HG03025 (cell line): ENCODE data around the gene MRC1.
"Not testable (repeated sequence)": the region's sequence is repeated elsewhere in the genome, so short reads cannot be mapped to it uniquely, and the experiment has no call there.

Experiments used
- ATAC-seq: cut with Tn5 transposase; IDR thresholded peaks from one replicate; pipeline ENCODE4 v1.9.1; 2021; ENCODE audit warnings: mild to moderate bottlenecking, moderate library complexity; ENCODE audit not compliant: unreplicated experiment, low FRiP score

Gene MRC1

DNA sequence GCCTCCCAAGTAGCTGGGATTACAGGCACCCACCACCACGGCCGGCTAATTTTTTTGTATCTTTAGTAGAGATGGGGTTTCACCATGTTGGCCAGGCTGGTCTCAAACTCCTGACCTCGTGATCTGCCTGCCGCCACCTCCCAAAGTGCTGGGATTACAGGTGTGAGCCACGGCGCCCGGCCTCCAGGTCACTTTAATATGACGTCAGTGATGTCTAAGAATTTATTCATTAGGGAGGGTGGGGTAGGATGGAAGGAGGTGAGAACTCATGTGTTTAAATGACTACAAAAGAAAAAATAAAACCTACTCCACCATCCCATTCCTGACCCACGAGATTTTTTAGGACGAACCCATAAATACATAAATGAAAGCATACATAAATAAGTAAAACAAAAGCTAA is 145.2 kb downstream of the MRC1 start:
- ATAC-seq: not testable (repeated sequence)

DNA sequence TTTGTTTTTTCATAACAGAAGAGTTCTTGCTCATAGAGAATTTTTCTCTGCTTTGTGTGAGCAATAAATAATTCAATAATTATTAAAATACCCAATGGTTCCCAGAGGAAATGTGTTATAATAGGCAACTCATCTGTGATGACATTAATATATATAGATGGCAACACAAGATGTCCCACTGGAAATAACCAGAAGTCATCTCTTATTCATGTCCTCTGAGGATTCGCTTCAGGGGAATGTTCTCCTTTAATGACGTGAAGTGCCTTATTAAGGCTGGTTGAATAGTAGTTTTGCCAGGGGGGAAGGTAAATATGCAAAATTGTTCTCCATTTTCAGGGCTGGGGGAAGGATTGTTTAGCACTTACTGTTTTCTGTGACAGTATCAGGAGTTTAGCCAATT is 145.7 kb downstream of the MRC1 start:
- ATAC-seq: no peak

DNA sequence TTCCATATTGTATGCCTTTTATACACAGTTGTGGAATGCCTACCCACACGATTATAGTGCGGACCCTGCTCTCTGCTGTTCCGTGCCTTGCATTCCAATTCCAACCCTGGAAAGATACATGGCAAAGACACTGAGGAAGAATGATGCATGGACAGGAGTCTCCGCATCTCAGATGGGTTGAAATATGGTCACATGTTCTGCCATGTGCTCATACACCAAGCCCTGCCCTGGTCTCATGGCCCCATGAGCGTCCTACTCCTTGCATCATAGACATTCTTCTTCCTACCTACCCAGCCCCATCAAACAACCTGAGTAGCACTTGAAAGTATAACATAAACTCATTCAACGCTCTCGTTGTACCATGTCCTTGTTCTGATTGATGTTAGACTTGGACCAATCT is 148.9 kb downstream of the MRC1 start:
- no peak for ATAC-seq

DNA sequence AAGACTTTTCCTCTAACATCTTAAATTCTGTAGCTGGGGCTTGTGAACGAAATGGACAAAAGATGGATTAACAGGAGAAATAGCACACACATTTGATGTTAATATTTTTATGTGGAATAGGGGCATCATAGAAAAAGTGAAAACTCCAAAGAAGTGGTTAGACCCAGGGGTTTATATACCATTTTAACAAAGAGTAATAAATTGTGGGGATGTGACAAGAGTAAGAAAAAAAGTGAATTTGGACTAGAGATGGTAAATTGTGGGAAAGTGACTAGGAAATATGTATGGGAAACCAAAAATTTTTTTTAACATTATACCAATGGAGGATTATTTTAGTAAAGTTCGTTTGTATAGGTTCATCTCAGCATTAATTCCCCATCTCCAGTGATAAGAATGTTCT is 150.7 kb downstream of the MRC1 start:
- no peak for ATAC-seq
